GM18498 (cell line): ENCODE data around the gene RAX2.
A peak's percentile ranks its signal among the peaks of the same experiment; 100 is the strongest.
"Not testable (repeated sequence)": the region's sequence is repeated elsewhere in the genome, so short reads cannot be mapped to it uniquely, and the experiment has no call there.

ENCODE experiments used
- ATAC-seq: cut with Tn5 transposase; IDR thresholded peaks from one replicate; pipeline ENCODE4 v1.9.1; 2021; ENCODE audit warnings: mild to moderate bottlenecking, moderate library complexity; ENCODE audit not compliant: unreplicated experiment

The RAX2 gene

GRCh38 chr19:3762130-3762473, 9.9 kb downstream of the RAX2 start:
- ATAC-seq = no peak

- peak; percentile 62 for ATAC-seq
These were observed 10.5 kb downstream of the RAX2 start, which contains the start of gene APBA3 for GRCh38 chr19:3761382-3762129. Gene APBA3, minus strand, starts transcription at chr19:3761692. Its CDS starts 1,428 bp downstream, at chr19:3760264.

- ATAC-seq = no peak
These were observed 11.1 kb downstream of the RAX2 start for GRCh38 chr19:3760871-3761361.

GRCh38 chr19:3759482-3760254, 12.4 kb downstream of the RAX2 start:
- no peak for ATAC-seq

GRCh38 chr19:3758297-3758696, 13.7 kb downstream of the RAX2 start:
- not testable (repeated sequence) for ATAC-seq

GRCh38 chr19:3757705-3758104, 14.3 kb downstream of the RAX2 start:
- ATAC-seq = not testable (repeated sequence)

GRCh38 chr19:3753631-3754410, 18.2 kb downstream of the RAX2 start:
- ATAC-seq = no peak

GRCh38 chr19:3752492-3752891, 19.5 kb downstream of the RAX2 start:
- no peak for ATAC-seq

GRCh38 chr19:3751236-3751635, 20.8 kb downstream of the RAX2 start:
- no peak for ATAC-seq

- ATAC-seq = no peak
These were observed 21.8 kb downstream of the RAX2 start for GRCh38 chr19:3750211-3750610.

- no peak for ATAC-seq
These were observed 23.1 kb downstream of the RAX2 start for GRCh38 chr19:3748965-3749364.

GRCh38 chr19:3746371-3747056, 25.5 kb downstream of the RAX2 start:
- no peak for ATAC-seq

- no peak for ATAC-seq
These were observed 26.5 kb downstream of the RAX2 start for GRCh38 chr19:3745363-3746045.

- ATAC-seq = no peak
These were observed 28.5 kb downstream of the RAX2 start for GRCh38 chr19:3743486-3743885.

GRCh38 chr19:3740431-3740830, 31.6 kb downstream of the RAX2 start:
- no peak for ATAC-seq

- no peak for ATAC-seq
These were observed 33.4 kb downstream of the RAX2 start for GRCh38 chr19:3738477-3739220.

GRCh38 chr19:3737487-3738205, 34.4 kb downstream of the RAX2 start:
- no peak for ATAC-seq

GRCh38 chr19:3736106-3736724, 35.8 kb downstream of the RAX2 start:
- no peak for ATAC-seq

- no peak for ATAC-seq
These were observed 37.8 kb downstream of the RAX2 start for GRCh38 chr19:3734310-3734600.
